Chondrocyte (in vitro differentiated cells): ENCODE data around the gene TRAF3. TPM values are rescaled to one million over a fixed set of nuclear protein-coding genes. Genes with fewer than 3 reads are reported as not detected.
"Not testable (repeated sequence)": the region's sequence is repeated elsewhere in the genome, so short reads cannot be mapped to it uniquely, and the experiment has no call there.

Source experiments
- DNase-seq: peaks from one replicate; pipeline ENCODE4 v3.0.0; 2021; ENCODE audit warnings: mixed read lengths, low spot score
- H3K27ac Mint-ChIP-seq: one replicate; pipeline ENCODE4 v1.8.0; 2021; ENCODE audit warnings: mild to moderate bottlenecking, moderate library complexity, mixed read lengths; ENCODE audit not compliant: unreplicated experiment
- H3K27me3 Mint-ChIP-seq: 2 replicates; pipeline ENCODE4 v1.8.0; 2021; ENCODE audit warnings: low read depth, mixed read lengths
- H3K36me3 Mint-ChIP-seq: 2 replicates; pipeline ENCODE4 v1.8.0; 2021; ENCODE audit warnings: low read depth, mixed read lengths
- H3K4me1 Mint-ChIP-seq: 2 replicates; pipeline ENCODE4 v1.8.0; 2021; ENCODE audit warnings: low read depth, mild to moderate bottlenecking, mixed read lengths
- H3K4me3 Mint-ChIP-seq: one replicate; pipeline ENCODE4 v1.8.0; 2021; ENCODE audit warnings: mild to moderate bottlenecking, moderate library complexity, mixed read lengths; ENCODE audit not compliant: unreplicated experiment
- H3K9me3 Mint-ChIP-seq: 2 replicates; pipeline ENCODE4 v1.8.0; 2021; ENCODE audit warnings: low read depth, mixed read lengths
- CTCF ChIP-seq: fragments of 200-600 bp; sonication (generic); IDR thresholded peaks from 2 replicates; pipeline ENCODE4 v1.5.0; 2021; ENCODE audit warnings: antibody characterized with exemption, mild to moderate bottlenecking, moderate library complexity
- total RNA-seq: library from RNA; stranded (reverse); gene quantifications from 3 replicates; pipeline ENCODE4 v1.2.1, GENCODE V29; 2021

Gene TRAF3
- total RNA-seq, 1 donor from 2014 or later = 20.1 TPM

GRCh38 chr14:102819747-102820330 lies 42.6 kb downstream of the TRAF3 start:
- Mint-ChIP-seq H3K4me1 (peaks cover 8% of the 10 kb centered on the region), H3K27me3 (no peaks in the 10 kb centered on the region), H3K27ac (peak overlapping the region; percentile 10), H3K9me3 (no peaks in the 10 kb centered on the region), H3K4me3 (no peak overlapping the region), H3K36me3 (peaks cover 10% of the 10 kb centered on the region)
- no peak for DNase-seq
- TF ChIP-seq CTCF = no peak

DNA sequence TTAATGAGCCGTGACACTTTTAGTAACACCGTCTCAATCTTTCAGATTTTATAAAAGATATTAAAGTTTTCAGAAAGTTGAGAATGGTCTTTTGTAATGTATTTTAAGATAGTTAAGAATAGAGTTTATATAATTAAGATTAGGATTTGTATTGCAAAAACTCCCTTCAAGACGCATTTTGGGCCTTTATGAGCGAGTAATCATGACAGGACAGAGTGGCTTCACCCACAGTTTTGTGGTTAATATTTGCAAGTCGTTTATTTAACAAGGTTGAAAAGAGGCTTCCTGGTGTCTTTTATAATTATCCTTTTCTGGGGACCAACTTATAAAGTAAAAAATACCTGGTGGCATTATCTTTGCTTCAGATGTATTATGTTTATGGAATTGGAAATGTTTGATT lies 44.0 kb downstream of the TRAF3 start:
- H3K4me3 Mint-ChIP-seq = no peak overlapping the region
- peaks cover 8% of the 10 kb centered on the region for H3K36me3 Mint-ChIP-seq
- H3K9me3 Mint-ChIP-seq = no peaks in the 10 kb centered on the region
- no peak for TF ChIP-seq CTCF
- H3K27ac Mint-ChIP-seq = no peak overlapping the region
- no peaks in the 10 kb centered on the region for H3K27me3 Mint-ChIP-seq
- no peak for DNase-seq
- peaks cover 10% of the 10 kb centered on the region for H3K4me1 Mint-ChIP-seq

- H3K9me3 Mint-ChIP-seq = no peaks in the 10 kb centered on the region
- no peak overlapping the region for H3K27ac Mint-ChIP-seq
- no peak overlapping the region for H3K4me3 Mint-ChIP-seq
- peaks cover 15% of the 10 kb centered on the region for H3K4me1 Mint-ChIP-seq
- no peak for DNase-seq
- TF ChIP-seq CTCF = no peak
- no peaks in the 10 kb centered on the region for H3K27me3 Mint-ChIP-seq
- H3K36me3 Mint-ChIP-seq = no peaks in the 10 kb centered on the region
These were observed 45.1 kb downstream of the TRAF3 start for GRCh38 chr14:102822311-102822863.

GRCh38 chr14:102822887-102823286 lies 45.6 kb downstream of the TRAF3 start:
- H3K4me1 Mint-ChIP-seq = peaks cover 20% of the 10 kb centered on the region
- H3K27ac Mint-ChIP-seq, H3K4me3 Mint-ChIP-seq, H3K36me3 Mint-ChIP-seq, H3K27me3 Mint-ChIP-seq, DNase-seq, H3K9me3 Mint-ChIP-seq: not testable (repeated sequence)

DNA sequence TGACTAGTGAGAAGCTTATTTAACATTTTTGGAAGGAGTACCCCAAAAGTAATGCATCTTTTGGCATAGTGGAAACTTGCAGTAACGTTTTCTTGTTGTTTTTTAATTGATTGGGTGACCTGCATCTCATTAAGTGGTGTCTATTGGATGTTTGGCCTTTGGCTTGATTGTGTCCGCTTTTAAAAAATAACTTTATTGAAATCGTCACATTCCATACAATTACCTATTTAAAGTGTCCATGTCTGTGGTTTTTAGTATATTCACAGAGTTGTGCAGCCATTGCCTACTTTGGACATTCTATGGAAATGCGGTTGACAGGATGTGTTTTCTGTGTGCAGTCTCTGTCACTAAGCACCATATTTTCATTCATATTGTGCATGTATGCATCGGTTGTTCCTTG lies 46.3 kb downstream of the TRAF3 start:
- no peak overlapping the region for H3K27ac Mint-ChIP-seq
- no peak for TF ChIP-seq CTCF
- no peaks in the 10 kb centered on the region for H3K27me3 Mint-ChIP-seq
- DNase-seq = no peak
- no peaks in the 10 kb centered on the region for H3K36me3 Mint-ChIP-seq
- no peaks in the 10 kb centered on the region for H3K9me3 Mint-ChIP-seq
- H3K4me1 Mint-ChIP-seq = peaks cover 24% of the 10 kb centered on the region
- no peak overlapping the region for H3K4me3 Mint-ChIP-seq

DNA sequence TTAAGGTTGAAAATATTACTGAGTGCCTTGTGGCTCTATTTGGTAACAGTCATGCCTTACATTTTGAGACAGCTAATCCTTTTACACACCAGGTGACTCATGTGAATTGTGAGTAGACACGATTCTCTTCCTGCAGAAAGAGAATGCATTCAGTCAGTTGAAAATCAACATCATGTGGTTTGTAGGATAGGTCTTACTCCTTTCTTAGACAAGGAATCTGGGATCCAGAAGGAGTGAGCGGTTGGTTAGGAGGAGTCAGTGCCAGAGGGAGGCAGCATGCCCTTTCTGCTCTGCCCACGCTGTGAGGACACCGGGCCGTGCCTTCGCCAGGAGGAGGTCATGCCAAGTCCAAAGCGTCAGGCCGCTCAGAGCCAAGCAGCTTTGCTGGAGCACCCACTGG lies 47.6 kb downstream of the TRAF3 start:
- Mint-ChIP-seq H3K4me3 (no peak overlapping the region), H3K27me3 (no peaks in the 10 kb centered on the region), H3K36me3 (no peaks in the 10 kb centered on the region), H3K9me3 (no peaks in the 10 kb centered on the region), H3K27ac (no peak overlapping the region), H3K4me1 (peaks cover 25% of the 10 kb centered on the region)
- no peak for DNase-seq
- no peak for TF ChIP-seq CTCF
